ENCODE results near the gene OR51B2. TPM values are rescaled to one million over a fixed set of nuclear protein-coding genes. Genes with fewer than 3 reads are reported as not detected.

Gene OR51B2
- total RNA-seq, 1 donor from 2014 or later = not detected

- Mint-ChIP-seq H3K27me3 (no peaks in the 10 kb centered on the region), H3K4me3 (ENCODE audit: low read depth) (no peak overlapping the region), H3K36me3 (ENCODE audit: insufficient read depth) (no peaks in the 10 kb centered on the region), H3K9me3 (ENCODE audit: low read depth) (peaks cover 3% of the 10 kb centered on the region), H3K27ac (no peak overlapping the region), H3K4me1 (ENCODE audit: low read depth) (no peaks in the 10 kb centered on the region)
- TF ChIP-seq CTCF (IDR thresholded peaks at IDR 0.05; ENCODE audit: unreplicated experiment) = no peak
- DNase-seq (ENCODE audit: low spot score, unreplicated experiment) = no peak
Observed at GRCh38 chr11:5290106-5290505, 34.0 kb downstream of the OR51B2 start.

GRCh38 chr11:5289696-5290095, 34.4 kb downstream of the OR51B2 start:
- Mint-ChIP-seq H3K4me3 (ENCODE audit: low read depth) (no peak overlapping the region), H3K9me3 (ENCODE audit: low read depth) (peaks cover 3% of the 10 kb centered on the region), H3K4me1 (ENCODE audit: low read depth) (no peaks in the 10 kb centered on the region), H3K27me3 (no peaks in the 10 kb centered on the region), H3K27ac (no peak overlapping the region), H3K36me3 (ENCODE audit: insufficient read depth) (no peaks in the 10 kb centered on the region)
- no peak for TF ChIP-seq CTCF (IDR thresholded peaks at IDR 0.05; ENCODE audit: unreplicated experiment)
- DNase-seq (ENCODE audit: low spot score, unreplicated experiment) = no peak

GRCh38 chr11:5288906-5289550, 35.1 kb downstream of the OR51B2 start:
- no peaks in the 10 kb centered on the region for H3K36me3 Mint-ChIP-seq (ENCODE audit: insufficient read depth)
- no peak overlapping the region for H3K27ac Mint-ChIP-seq
- no peak for DNase-seq (ENCODE audit: low spot score, unreplicated experiment)
- H3K9me3 Mint-ChIP-seq (ENCODE audit: low read depth) = peaks cover 3% of the 10 kb centered on the region
- TF ChIP-seq CTCF (IDR thresholded peaks at IDR 0.05; ENCODE audit: unreplicated experiment) = no peak
- H3K4me1 Mint-ChIP-seq (ENCODE audit: low read depth) = no peaks in the 10 kb centered on the region
- H3K4me3 Mint-ChIP-seq (ENCODE audit: low read depth) = no peak overlapping the region
- H3K27me3 Mint-ChIP-seq = no peaks in the 10 kb centered on the region

GRCh38 chr11:5288108-5288905, 35.8 kb downstream of the OR51B2 start:
- no peaks in the 10 kb centered on the region for H3K4me1 Mint-ChIP-seq (ENCODE audit: low read depth)
- peaks cover 2% of the 10 kb centered on the region for H3K9me3 Mint-ChIP-seq (ENCODE audit: low read depth)
- no peaks in the 10 kb centered on the region for H3K27me3 Mint-ChIP-seq
- no peak overlapping the region for H3K4me3 Mint-ChIP-seq (ENCODE audit: low read depth)
- DNase-seq (ENCODE audit: low spot score, unreplicated experiment) = no peak
- no peak overlapping the region for H3K27ac Mint-ChIP-seq
- TF ChIP-seq CTCF (IDR thresholded peaks at IDR 0.05; ENCODE audit: unreplicated experiment) = no peak
- H3K36me3 Mint-ChIP-seq (ENCODE audit: insufficient read depth) = no peaks in the 10 kb centered on the region

- Mint-ChIP-seq H3K4me3 (ENCODE audit: low read depth) (no peak overlapping the region), H3K27ac (no peak overlapping the region), H3K4me1 (ENCODE audit: low read depth) (no peaks in the 10 kb centered on the region), H3K27me3 (no peaks in the 10 kb centered on the region), H3K36me3 (ENCODE audit: insufficient read depth) (no peaks in the 10 kb centered on the region), H3K9me3 (ENCODE audit: low read depth) (no peaks in the 10 kb centered on the region)
- no peak for DNase-seq (ENCODE audit: low spot score, unreplicated experiment)
- no peak for TF ChIP-seq CTCF (IDR thresholded peaks at IDR 0.05; ENCODE audit: unreplicated experiment)
Observed at GRCh38 chr11:5286901-5287300, 37.2 kb downstream of the OR51B2 start.

Data from progenitor cell of endocrine pancreas (in vitro differentiated cells).